HG03060 (cell line): Measurements from ENCODE around the gene PPWD1.
"Not testable (repeated sequence)": the region's sequence is repeated elsewhere in the genome, so short reads cannot be mapped to it uniquely, and the experiment has no call there.

Experiments used
- ATAC-seq: cut with Tn5 transposase; IDR thresholded peaks from one replicate; pipeline ENCODE4 v1.9.1; 2021; ENCODE audit warnings: low read depth, moderate number of reproducible peaks; ENCODE audit not compliant: unreplicated experiment

The PPWD1 gene

DNA sequence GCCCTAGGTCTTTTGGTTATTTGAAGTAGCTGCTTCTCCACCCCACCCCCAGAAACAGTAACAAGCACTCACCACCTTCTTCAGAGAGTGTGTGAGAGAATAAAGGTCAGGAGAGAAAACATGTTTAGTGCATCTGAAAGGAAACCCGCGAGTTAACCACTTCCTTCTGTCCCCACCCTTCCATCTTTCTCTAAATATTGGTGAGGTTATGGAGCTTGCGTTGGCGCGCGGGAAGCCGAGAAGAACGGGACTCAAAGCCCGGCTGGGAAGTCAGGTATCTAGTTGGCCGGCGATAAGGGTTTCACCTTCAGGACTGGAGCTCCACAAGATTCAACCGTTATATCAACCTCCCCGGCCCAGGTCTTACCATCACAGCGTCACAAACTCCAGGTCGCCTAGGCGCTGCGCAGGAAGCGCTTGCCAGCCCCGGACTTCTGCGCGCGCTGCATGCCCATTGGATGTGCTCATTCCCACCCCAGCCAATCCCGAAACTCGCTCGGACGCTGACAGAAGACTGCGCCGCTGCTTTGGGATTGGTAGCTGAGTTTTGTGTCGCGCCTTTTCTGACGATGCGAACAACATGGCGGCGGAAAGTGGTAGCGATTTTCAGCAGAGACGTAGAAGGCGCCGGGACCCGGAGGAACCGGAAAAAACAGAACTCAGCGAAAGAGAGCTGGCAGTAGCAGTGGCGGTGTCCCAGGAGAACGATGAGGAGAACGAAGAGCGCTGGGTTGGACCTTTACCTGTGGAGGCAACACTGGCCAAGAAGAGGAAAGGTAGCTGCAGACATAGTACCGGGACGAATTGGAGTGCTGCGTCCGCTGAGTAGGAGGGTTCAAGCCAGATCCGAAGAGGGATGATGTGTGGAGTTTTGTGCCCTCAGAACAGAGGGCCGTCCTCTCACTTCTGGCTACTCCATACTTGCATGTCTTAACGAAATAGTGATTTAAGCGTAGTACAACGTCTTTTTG lies at the start of gene PPWD1, which contains the start of gene CENPK:
Gene PPWD1 (plus strand): TSS at position 566 of the 971 bp plus-strand sequence. CDS start 15 bp downstream, at position 581.
Gene CENPK (minus strand): TSS at position 438 of the 971 bp plus-strand sequence. CDS start 8,261 bp downstream, outside the sequence.
- peak; percentile 97 for ATAC-seq

- ATAC-seq: no peak
Observed at GRCh38 chr5:65525726-65526125, 37.4 kb upstream of the PPWD1 start.

- no peak for ATAC-seq
Observed at GRCh38 chr5:65530904-65531303, 32.2 kb upstream of the PPWD1 start.

DNA sequence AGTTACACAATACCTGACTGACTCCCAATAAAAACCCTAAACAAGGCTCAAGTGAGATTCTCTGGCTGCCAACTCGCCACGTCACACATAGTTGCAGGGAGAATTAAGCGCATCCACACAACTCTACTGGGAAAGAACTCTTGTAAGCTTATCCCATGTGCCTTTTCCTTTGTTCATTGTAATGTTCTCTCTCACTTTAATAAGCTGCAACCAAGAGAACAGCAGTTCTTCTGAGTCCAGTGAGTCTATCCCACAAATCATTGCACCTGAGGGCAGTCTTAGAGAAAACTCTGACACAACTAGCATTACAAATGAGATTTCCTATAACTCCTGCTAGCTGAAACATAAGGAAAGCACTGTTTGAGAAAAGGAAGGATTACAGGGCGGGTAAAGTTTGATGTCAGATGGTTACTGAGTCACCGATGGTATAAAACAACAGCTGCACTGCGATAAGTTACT lies 27.5 kb upstream of the PPWD1 start:
- no peak for ATAC-seq

- no peak for ATAC-seq
Observed at GRCh38 chr5:65539827-65540226, 23.3 kb upstream of the PPWD1 start.

DNA sequence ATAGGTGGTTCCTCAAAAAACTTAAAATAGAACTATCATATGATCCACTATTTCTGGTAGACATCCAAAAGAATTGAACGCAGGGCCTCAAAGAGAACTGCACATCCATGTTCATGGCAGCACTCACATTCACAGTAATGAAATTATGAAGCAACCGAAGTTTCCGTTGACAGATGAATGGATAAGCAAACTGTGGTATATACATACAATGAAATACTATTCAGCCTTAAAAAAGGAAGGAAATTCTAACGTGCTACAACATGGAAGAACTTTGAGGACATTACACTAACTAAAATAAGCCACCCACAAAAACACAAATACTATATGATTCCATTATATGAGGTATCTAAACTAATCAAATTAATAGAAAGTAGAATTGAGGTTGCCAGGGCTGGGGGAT lies 18.6 kb upstream of the PPWD1 start:
- ATAC-seq: no peak

GRCh38 chr5:65546141-65546540 lies 17.0 kb upstream of the PPWD1 start:
- ATAC-seq: no peak

- ATAC-seq: no peak
Observed at GRCh38 chr5:65548281-65548680, 14.8 kb upstream of the PPWD1 start.

GRCh38 chr5:65553941-65554340 lies 9.2 kb upstream of the PPWD1 start:
- no peak for ATAC-seq

GRCh38 chr5:65555287-65555686 lies 7.8 kb upstream of the PPWD1 start:
- no peak for ATAC-seq

- no peak for ATAC-seq
Observed at GRCh38 chr5:65556181-65556580, 6.9 kb upstream of the PPWD1 start.

GRCh38 chr5:65556718-65557117 lies 6.4 kb upstream of the PPWD1 start:
- no peak for ATAC-seq

- no peak for ATAC-seq
Observed at GRCh38 chr5:65563777-65564176, 681 bp downstream of the PPWD1 start.

- no peak for ATAC-seq
Observed at GRCh38 chr5:65566505-65566904, 3.4 kb downstream of the PPWD1 start.

- ATAC-seq: no peak
Observed at GRCh38 chr5:65570598-65571226, 7.6 kb downstream of the PPWD1 start.

- no peak for ATAC-seq
Observed at GRCh38 chr5:65577141-65577540, 14.0 kb downstream of the PPWD1 start.

- ATAC-seq: no peak
Observed at GRCh38 chr5:65588694-65589093, 25.6 kb downstream of the PPWD1 start.

- ATAC-seq: not testable (repeated sequence)
Observed at GRCh38 chr5:65601761-65602160, 38.7 kb downstream of the PPWD1 start.

- no peak for ATAC-seq
Observed at GRCh38 chr5:65611524-65611923, 48.4 kb downstream of the PPWD1 start.

DNA sequence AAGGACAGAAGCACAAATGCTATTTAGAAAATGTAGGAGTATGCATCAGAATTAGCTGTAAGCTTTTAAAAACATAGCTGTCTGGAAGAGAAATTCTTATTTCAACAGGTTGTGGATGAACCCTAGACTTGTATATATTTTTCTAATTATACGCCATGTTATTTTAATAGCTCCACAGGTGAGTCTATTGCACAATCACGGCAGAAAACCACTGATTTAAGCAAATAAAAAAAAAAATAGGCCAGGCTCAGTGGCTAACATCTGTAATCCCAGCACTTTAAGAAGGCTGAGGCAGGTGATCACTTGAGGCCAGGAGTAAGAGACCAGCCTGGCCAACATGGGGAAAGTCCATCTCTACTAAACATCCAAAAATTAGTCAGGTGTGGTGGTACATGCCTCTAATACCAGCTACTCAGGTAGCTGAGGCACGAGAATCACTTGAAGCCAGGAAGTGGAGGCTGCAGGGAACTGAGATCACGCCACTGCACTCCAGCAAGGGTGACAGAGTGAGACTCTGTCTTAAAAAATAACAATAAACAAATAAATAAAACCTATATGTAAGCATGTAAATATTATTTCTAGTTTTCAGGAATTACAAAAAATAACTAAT lies 49.3 kb downstream of the PPWD1 start:
- no peak for ATAC-seq

DNA sequence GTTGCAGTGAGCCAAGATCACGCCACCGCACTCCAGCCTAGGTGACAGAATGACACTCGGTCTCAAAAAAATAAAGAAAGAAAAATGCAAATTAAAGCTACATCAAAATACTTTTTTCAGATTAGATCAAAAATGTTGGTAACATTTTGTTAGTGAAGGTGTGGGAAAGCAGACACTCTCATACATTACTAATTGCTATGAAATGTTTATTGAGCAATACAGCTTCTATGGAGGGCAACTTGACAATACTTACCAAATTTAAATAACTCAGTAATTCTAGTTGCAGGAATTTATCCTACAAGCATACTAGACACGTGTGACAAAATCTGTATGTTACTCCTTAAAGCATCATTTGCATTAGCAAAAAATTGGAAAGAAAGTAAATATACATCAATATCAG lies 56.9 kb downstream of the PPWD1 start:
- ATAC-seq: no peak
